K562 (cell line): ENCODE results near the gene AP1AR. TPM values are rescaled to one million over a fixed set of nuclear protein-coding genes. Genes with fewer than 3 reads are reported as not detected.

ENCODE experiments used
- ATAC-seq: fragments of 200-7000 bp; cut with Tn5 transposase; 3 replicates; pipeline ENCODE4 v1.9.1; 2020; ENCODE audit warnings: moderate library complexity
- Bru-seq: library from RNA; stranded (reverse); fragments of 400-500 nt; gene quantifications from one replicate; lab custom pipeline; 2021; lab: Mats Ljungman, UMichigan
- BruChase-seq, 2 experiments: library from RNA; stranded (reverse); fragments of 400-500 nt; gene quantifications; one replicate each; lab custom pipeline; 2021; lab: Mats Ljungman, UMichigan
- BruUV-seq: library from RNA; stranded (reverse); fragments of 400-500 nt; replicated peaks from 2 replicates; lab custom pipeline; 2021; lab: Mats Ljungman, UMichigan
- CTCF ChIA-PET: fragments of 300-600 bp; formaldehyde crosslinking; extraction: SDS; loops from one replicate; lab custom pipeline; 2021; ENCODE audit warnings: low intra/inter-chr PET ratio; lab: Yijun Ruan, JAX
- POLR2A ChIA-PET: fragments of 300-600, 350-650 bp; sonication (Branson Sonifier 250); formaldehyde crosslinking; extraction: SDS; loops from one replicate; lab custom pipeline; 2021; ENCODE audit warnings: antibody characterized with exemption, inconsistent platforms; lab: Yijun Ruan, JAX
- DNase-seq, 4 experiments: peaks; one replicate each; pipeline versions ENCODE4 v3.0.0 to v3.0.0-alpha.2; 2011 to 2018; ENCODE audit warnings: low spot score in 3 of 4, mixed read lengths in 3 of 4; ENCODE audit errors: extremely low read depth in 1 of 4
- FAIRE-seq: peaks from 2 replicates; lab custom pipeline; 2011; peaks lifted over from hg19 to GRCh38; lab: Jason Lieb, UNC
- H2AFZ ChIP-seq: 2 replicates; pipeline ENCODE4 v1.6.0; 2011; ENCODE audit warnings: low read depth, low read length, control low read depth, inconsistent platforms
- H3K27ac ChIP-seq: fragments of 200-600 bp; 3 replicates; pipeline ENCODE4 v1.8.0; 2011; ENCODE audit warnings: low read depth, mild to moderate bottlenecking, control low read depth, inconsistent platforms, low read length, moderate library complexity, mixed read lengths; ENCODE audit errors: extremely low read depth
- H3K27me3 ChIP-seq, 2 experiments: fragments of 300-600 bp in 1 of 2; 2 replicates in 1 of 2; 3 replicates in 1 of 2; pipeline versions ENCODE4 v1.6.0 to v1.8.0; 2011; ENCODE audit warnings: inconsistent platforms in 2 of 2, low read length in 2 of 2, mild to moderate bottlenecking in 1 of 2, mixed read lengths in 1 of 2, moderate library complexity in 1 of 2; ENCODE audit not compliant: control insufficient read depth in 2 of 2, insufficient read depth in 2 of 2
- H3K36me3 ChIP-seq: fragments of 300-600 bp; 3 replicates; pipeline ENCODE4 v1.8.0; 2011; ENCODE audit warnings: mild to moderate bottlenecking, low read length, inconsistent platforms; ENCODE audit not compliant: control insufficient read depth, insufficient read depth
- H3K4me1 ChIP-seq, 2 experiments: fragments of 200-600 bp in 1 of 2; replicated peaks in 1 of 2; 2 replicates in 1 of 2; 3 replicates in 1 of 2; pipeline versions ENCODE4 v1.5.1 to v1.8.0; 2011; ENCODE audit warnings: inconsistent platforms in 2 of 2, low read length in 2 of 2, mild to moderate bottlenecking in 1 of 2, mixed read lengths in 1 of 2, moderate library complexity in 1 of 2; ENCODE audit not compliant: control insufficient read depth in 2 of 2, insufficient read depth in 2 of 2
- H3K4me2 ChIP-seq: 2 replicates; pipeline ENCODE4 v1.6.1; 2011; ENCODE audit warnings: low read length, control low read depth, inconsistent platforms, mixed read lengths; ENCODE audit not compliant: insufficient read depth
- H3K4me3 ChIP-seq: fragments of 200-600 bp; sonication (generic), shearing (Covaris generic); 2 replicates; pipeline ENCODE4 v1.5.1; 2016; ENCODE audit warnings: control low read depth, inconsistent platforms
- H3K79me2 ChIP-seq: fragments of 200-600 bp; 3 replicates; pipeline ENCODE4 v1.8.0; 2011; ENCODE audit warnings: low read length, inconsistent platforms; ENCODE audit not compliant: control insufficient read depth, insufficient read depth
- H3K9ac ChIP-seq, 2 experiments: 2 replicates each; pipeline versions ENCODE4 v1.6.0 to v1.6.1; 2011; ENCODE audit warnings: low read depth in 2 of 2, low read length in 2 of 2, control low read depth in 1 of 2, inconsistent platforms in 1 of 2, mild to moderate bottlenecking in 1 of 2, mixed read lengths in 1 of 2; ENCODE audit not compliant: insufficient read depth in 1 of 2
- H3K9me1 ChIP-seq: one replicate; pipeline ENCODE4 v1.6.0; 2011; ENCODE audit warnings: inconsistent platforms, mild to moderate bottlenecking, low read length, moderate library complexity; ENCODE audit not compliant: control insufficient read depth, insufficient read depth
- H3K9me3 ChIP-seq: replicated peaks from 2 replicates; pipeline ENCODE4 v1.5.1; 2011; ENCODE audit warnings: low read depth, low read length, inconsistent platforms; ENCODE audit not compliant: control insufficient read depth, insufficient read depth
- H4K20me1 ChIP-seq: replicated peaks from 2 replicates; pipeline ENCODE4 v1.6.1; 2011; ENCODE audit warnings: low read length, inconsistent platforms, mixed read lengths; ENCODE audit not compliant: control insufficient read depth, insufficient read depth
- FOXA3 ChIP-seq, 2 experiments: fragments of 450-650 bp in 1 of 2; sonication (generic) in 1 of 2; formaldehyde crosslinking; IDR thresholded peaks in 1 of 2; conservative IDR thresholded peaks in 1 of 2; 2 replicates each; pipeline versions ENCODE4 v1.4.0 to v1.8.0; 2020 to 2022; ENCODE audit warnings: mild to moderate bottlenecking in 2 of 2, missing genetic modification reagents in 1 of 2
- HIVEP1 ChIP-seq: fragments of 250-450 bp; sonication (Bioruptor Pico); IDR thresholded peaks from 2 replicates; pipeline ENCODE4 v1.4.0; 2020; ENCODE audit warnings: mild to moderate bottlenecking
- ZBTB5 ChIP-seq: fragments of 450-650 bp; IDR thresholded peaks from 2 replicates; pipeline ENCODE4 v1.6.1; 2017; ENCODE audit warnings: antibody characterized with exemption
- WGBS: fragments of 100-300 bp; shearing (Covaris generic); methylation state at CpG from one replicate; pipeline ENCODE4 v1.1.6; 2016; ENCODE audit warnings: low coverage, mixed read lengths; ENCODE audit not compliant: insufficient coverage; ENCODE audit errors: missing lambda C conversion rate; 5-methylcytosine and 5-hydroxymethylcytosine counted together
- in situ Hi-C: fragments of 300-500 bp; cut with MboI; formaldehyde crosslinking; loops from 4 replicates; pipeline ENCODE4 v1.15.0; 2018; ENCODE audit warnings: inconsistent platforms, mixed read lengths
- intact Hi-C: fragments of 100-400 bp; cut with micrococcal nuclease; formaldehyde crosslinking; loops from 2 replicates; pipeline ENCODE4 v1.14.2; 2022
- long read RNA-seq, 3 experiments: library from polyadenylated mRNA in 2 of 3; library from RNA in 1 of 3; unstranded in 2 of 3; stranded (forward) in 1 of 3; transcript quantifications; one replicate each; pipeline ENCODE4 v2.0.0, GENCODE V29; 2019 to 2022
- polyA minus RNA-seq, 3 experiments: library from RNA; depleted of rRNA, polyadenylated mRNA; stranded (reverse); fragments of >200 nt; gene quantifications; 2 replicates each; pipeline ENCODE4 v1.2.3, GENCODE V29; 2011
- polyA plus RNA-seq, 8 experiments: library from polyadenylated mRNA; depleted of rRNA in 4 of 8; stranded (reverse) in 5 of 8; unstranded in 3 of 8; fragments of >200 nt; fragmentation: Nextera tagmentation in 2 of 8; fragmentation: Illumina TruSeq in 1 of 8; extraction: Ambion mirVana in 2 of 8; extraction: Trizol in 1 of 8; gene quantifications; 2 replicates each; pipeline versions ENCODE4 v1.2.1 to v1.2.3, GENCODE V29; 2011 to 2014; ENCODE audit warnings: inconsistent platforms in 1 of 8, missing spikeins in 1 of 8
- total RNA-seq, 7 experiments: library from RNA; depleted of rRNA in 6 of 7; stranded (reverse); fragments of >200 nt in 6 of 7; fragmentation: Illumina TruSeq in 2 of 7; extraction: Trizol in 2 of 7; gene quantifications; 2 replicates each; pipeline versions ENCODE4 v1.2.1 to v1.2.3, GENCODE V29; 2011 to 2021; ENCODE audit warnings: low replicate concordance in 1 of 7

AP1AR gene, protein sequence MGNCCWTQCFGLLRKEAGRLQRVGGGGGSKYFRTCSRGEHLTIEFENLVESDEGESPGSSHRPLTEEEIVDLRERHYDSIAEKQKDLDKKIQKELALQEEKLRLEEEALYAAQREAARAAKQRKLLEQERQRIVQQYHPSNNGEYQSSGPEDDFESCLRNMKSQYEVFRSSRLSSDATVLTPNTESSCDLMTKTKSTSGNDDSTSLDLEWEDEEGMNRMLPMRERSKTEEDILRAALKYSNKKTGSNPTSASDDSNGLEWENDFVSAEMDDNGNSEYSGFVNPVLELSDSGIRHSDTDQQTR
- 2.7 and 13.3 TPM in 2 replicates for total RNA-seq (2011; cell fraction: chromatin; rRNA removed; ENCODE audit: low replicate concordance)
- total RNA-seq (2011; cell fraction: nucleolus; rRNA removed), result 3.4 and 5.0 TPM in 2 replicates
- total RNA-seq (2011; cell fraction: nucleoplasm; rRNA removed), result 5.3 and 5.6 TPM in 2 replicates
- total RNA-seq (2014; rRNA removed) (12.2 and 14.7 TPM in 2 replicates), total RNA-seq (2014; rRNA removed; fragmentation: Illumina TruSeq; extraction: Trizol) (18.4 and 20.4 TPM in 2 replicates), total RNA-seq (2015; rRNA removed; fragmentation: Illumina TruSeq; extraction: Trizol) (20.2 and 20.7 TPM in 2 replicates), total RNA-seq (2021) (14.0 and 20.0 TPM in 2 replicates), polyA plus RNA-seq (2011; rRNA removed) (9.4 and 11.3 TPM in 2 replicates), polyA plus RNA-seq (2014; fragmentation: Illumina TruSeq; extraction: Trizol) (11.3 and 11.6 TPM in 2 replicates), polyA plus RNA-seq (2014; fragmentation: Nextera tagmentation; extraction: Ambion mirVana) (1 to 10 TPM; 2.6 to 2.7 TPM), polyA plus RNA-seq (2014; rRNA removed) (14.6 and 16.5 TPM in 2 replicates), polyA minus RNA-seq (2011; rRNA and poly(A)+ RNA removed) (9.0 and 10.2 TPM in 2 replicates), Bru-seq, nascent RNA (percentile 67 among the genes with signal in this experiment), BruChase-seq, experiment 1, labeled RNA remaining after a 2-hour chase (percentile 81 among the genes with signal in this experiment), BruChase-seq, experiment 2, labeled RNA remaining after a 6-hour chase (percentile 79 among the genes with signal in this experiment)
- polyA plus RNA-seq (2011; cell fraction: cytosol; rRNA removed), result 2.7 and 2.8 TPM in 2 replicates
- 5.2 and 6.6 TPM in 2 replicates for polyA plus RNA-seq (2011; cell fraction: nucleus; rRNA removed)
- 8.5 and 10.1 TPM in 2 replicates for polyA plus RNA-seq (2012)
- 10.6 and 10.7 TPM in 2 replicates for polyA minus RNA-seq (2011; cell fraction: cytosol; rRNA and poly(A)+ RNA removed)
- polyA minus RNA-seq (2011; cell fraction: nucleus; rRNA and poly(A)+ RNA removed), result 7.5 and 13.9 TPM in 2 replicates
- long read RNA-seq, experiment 1, transcript AP1AR-202 (9 exons, 2,337 nt), result minor isoform, 12 of 182 reads
- long read RNA-seq, experiment 1, transcript AP1AR-201 (10 exons, 2,902 nt), result major isoform, 136 of 182 reads
- long read RNA-seq, experiment 1, partial matches to known transcripts, result 3 of 182 reads
- long read RNA-seq, experiment 1, other reads (novel, unspliced or antisense), result 31 of 182 reads
- long read RNA-seq, experiment 2, partial matches to known transcripts, result 0 of 9 reads
- long read RNA-seq, experiment 2, other reads (novel, unspliced or antisense), result 9 of 9 reads
- long read RNA-seq, experiment 3, partial matches to known transcripts, result 2 of 4 reads
- long read RNA-seq, experiment 3, other reads (novel, unspliced or antisense), result 1 of 4 reads

DNA sequence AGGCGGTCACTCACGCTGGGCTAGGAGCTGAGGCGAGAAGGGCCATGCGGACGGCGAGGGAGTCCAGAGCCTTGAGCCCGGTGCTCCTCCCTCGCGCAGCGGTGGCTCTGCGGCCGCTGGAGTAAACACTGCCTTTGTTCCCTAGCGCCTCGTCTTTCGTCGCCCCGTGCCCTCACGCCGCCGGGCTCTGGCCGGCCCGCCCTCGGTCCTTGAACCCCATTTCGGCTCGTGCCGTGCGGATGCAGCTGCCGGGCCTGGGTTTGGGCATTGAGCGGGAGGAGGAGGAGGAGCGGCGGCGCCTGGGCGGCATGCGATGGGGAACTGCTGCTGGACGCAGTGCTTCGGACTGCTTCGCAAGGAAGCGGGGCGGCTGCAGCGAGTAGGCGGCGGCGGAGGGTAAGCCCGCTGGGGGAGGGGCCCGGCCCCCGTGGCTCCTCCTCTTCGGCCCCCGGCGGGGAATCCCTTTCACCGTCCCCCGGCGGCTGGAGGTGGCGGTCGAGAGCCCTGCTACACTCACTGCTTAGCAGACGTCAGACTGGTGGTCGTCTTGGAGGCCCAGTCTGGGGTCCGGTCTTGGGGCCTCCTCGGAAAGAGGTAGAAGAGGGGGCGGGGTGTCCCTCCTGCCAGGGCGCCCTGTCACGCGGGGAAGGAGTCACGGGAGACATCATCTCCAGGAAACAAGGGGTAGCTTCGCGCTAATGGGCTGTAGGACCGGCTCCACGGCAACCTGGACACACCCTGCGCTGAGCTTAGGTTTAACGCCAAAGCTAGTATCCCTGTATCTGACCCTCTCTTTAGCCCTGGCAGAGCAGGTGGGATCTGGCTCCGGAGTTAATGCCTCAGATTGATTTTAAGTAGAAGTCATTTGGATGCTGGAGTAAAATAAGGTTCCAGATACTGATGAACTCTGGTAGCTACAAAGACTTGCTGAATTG, at the start of gene AP1AR:
AP1AR (plus strand) TSS at position 9 of the 935 bp plus-strand sequence; CDS start at position 314, 305 bp downstream.
- peaks cover 24% of the 10 kb centered on the region for H3K79me2 ChIP-seq
- peaks cover 0 to 11% of the 10 kb centered on the region in 2 experiments; a peak in 2 of 5 replicates for H3K4me1 ChIP-seq
- in situ Hi-C loops (loop anchor here (5.0 kb wide), 1 partner anchor 135 kb away; no protein-coding TSS in a partner anchor), intact Hi-C loops (loop anchor here (2.0 kb wide), 1 partner anchor 85 kb away; no protein-coding TSS in a partner anchor)
- DNase-seq (peak; percentile 85 to 90 (median 88)), FAIRE-seq (no peak), ATAC-seq (peak; percentile 90)
- no TSS peak for BruUV-seq
- ChIA-PET POLR2A (interaction anchor here (0.7 to 1.6 kb wide), 6 partner anchors 13 to 132 kb away, joined by 3 to 7 read pairs (median 4); no protein-coding TSS in a partner anchor), CTCF (interaction anchor here (1.1 kb wide), 2 partner anchors 17 to 132 kb away, joined by 4 read pairs; no protein-coding TSS in a partner anchor)
- no peaks in the 10 kb centered on the region for H4K20me1 ChIP-seq
- no peaks in the 10 kb centered on the region for H3K9me3 ChIP-seq
- no peaks in the 10 kb centered on the region for H3K9me1 ChIP-seq
- under 1% methylated on average over 43 of the region's 70 CpGs for WGBS
- H3K4me2 ChIP-seq, result peak within 1 kb of the TSS; percentile 95
- peak within 1 kb of the TSS; percentile 93 for H3K9ac ChIP-seq
- no peaks in the 10 kb centered on the region for H3K36me3 ChIP-seq
- H3K27ac ChIP-seq, result peak within 1 kb of the TSS; percentile 96
- H3K27me3 ChIP-seq, result no peaks in the 10 kb centered on the region
- peak within 1 kb of the TSS; percentile 84 for H3K4me3 ChIP-seq
- H2AFZ ChIP-seq, result peak within 1 kb of the TSS; percentile 98
- TF ChIP-seq FOXA3 (CRISPR knock-in tag; conservative IDR thresholded peaks at IDR 0.05 in 1 of 2, IDR thresholded peaks at IDR 0.05 in 1 of 2) (0 out of 4 replicates have a peak, but pooled peaks of 1 of the 2 experiments have one; percentile 45), HIVEP1 (CRISPR knock-in tag) (peak; percentile 95), ZBTB5 (no peak)
